GM10266 (cell line): ENCODE results near the gene RDH5.
A peak's percentile ranks its signal among the peaks of the same experiment; 100 is the strongest.

Experiments
- DNase-seq: peaks from one replicate; pipeline ENCODE4 v3.0.0; 2012; ENCODE audit errors: extremely low spot score
- TF ChIP-seq, protein P1 (sequence below): IDR thresholded peaks from 2 replicates; pipeline ENCODE4 v1.5.1; 2012; ENCODE audit warnings: mild to moderate bottlenecking, low read depth; ENCODE audit not compliant: control insufficient read depth, insufficient read depth; ENCODE audit errors: missing control alignments

RDH5 gene

GRCh38 chr12:55706568-55707218, 13.5 kb upstream of the RDH5 start:
- no peak for DNase-seq
- TF ChIP-seq, protein P1, sequence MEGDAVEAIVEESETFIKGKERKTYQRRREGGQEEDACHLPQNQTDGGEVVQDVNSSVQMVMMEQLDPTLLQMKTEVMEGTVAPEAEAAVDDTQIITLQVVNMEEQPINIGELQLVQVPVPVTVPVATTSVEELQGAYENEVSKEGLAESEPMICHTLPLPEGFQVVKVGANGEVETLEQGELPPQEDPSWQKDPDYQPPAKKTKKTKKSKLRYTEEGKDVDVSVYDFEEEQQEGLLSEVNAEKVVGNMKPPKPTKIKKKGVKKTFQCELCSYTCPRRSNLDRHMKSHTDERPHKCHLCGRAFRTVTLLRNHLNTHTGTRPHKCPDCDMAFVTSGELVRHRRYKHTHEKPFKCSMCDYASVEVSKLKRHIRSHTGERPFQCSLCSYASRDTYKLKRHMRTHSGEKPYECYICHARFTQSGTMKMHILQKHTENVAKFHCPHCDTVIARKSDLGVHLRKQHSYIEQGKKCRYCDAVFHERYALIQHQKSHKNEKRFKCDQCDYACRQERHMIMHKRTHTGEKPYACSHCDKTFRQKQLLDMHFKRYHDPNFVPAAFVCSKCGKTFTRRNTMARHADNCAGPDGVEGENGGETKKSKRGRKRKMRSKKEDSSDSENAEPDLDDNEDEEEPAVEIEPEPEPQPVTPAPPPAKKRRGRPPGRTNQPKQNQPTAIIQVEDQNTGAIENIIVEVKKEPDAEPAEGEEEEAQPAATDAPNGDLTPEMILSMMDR = no peak

GRCh38 chr12:55707219-55707671, 12.9 kb upstream of the RDH5 start:
- TF ChIP-seq, protein P1 = no peak
- no peak for DNase-seq

DNA sequence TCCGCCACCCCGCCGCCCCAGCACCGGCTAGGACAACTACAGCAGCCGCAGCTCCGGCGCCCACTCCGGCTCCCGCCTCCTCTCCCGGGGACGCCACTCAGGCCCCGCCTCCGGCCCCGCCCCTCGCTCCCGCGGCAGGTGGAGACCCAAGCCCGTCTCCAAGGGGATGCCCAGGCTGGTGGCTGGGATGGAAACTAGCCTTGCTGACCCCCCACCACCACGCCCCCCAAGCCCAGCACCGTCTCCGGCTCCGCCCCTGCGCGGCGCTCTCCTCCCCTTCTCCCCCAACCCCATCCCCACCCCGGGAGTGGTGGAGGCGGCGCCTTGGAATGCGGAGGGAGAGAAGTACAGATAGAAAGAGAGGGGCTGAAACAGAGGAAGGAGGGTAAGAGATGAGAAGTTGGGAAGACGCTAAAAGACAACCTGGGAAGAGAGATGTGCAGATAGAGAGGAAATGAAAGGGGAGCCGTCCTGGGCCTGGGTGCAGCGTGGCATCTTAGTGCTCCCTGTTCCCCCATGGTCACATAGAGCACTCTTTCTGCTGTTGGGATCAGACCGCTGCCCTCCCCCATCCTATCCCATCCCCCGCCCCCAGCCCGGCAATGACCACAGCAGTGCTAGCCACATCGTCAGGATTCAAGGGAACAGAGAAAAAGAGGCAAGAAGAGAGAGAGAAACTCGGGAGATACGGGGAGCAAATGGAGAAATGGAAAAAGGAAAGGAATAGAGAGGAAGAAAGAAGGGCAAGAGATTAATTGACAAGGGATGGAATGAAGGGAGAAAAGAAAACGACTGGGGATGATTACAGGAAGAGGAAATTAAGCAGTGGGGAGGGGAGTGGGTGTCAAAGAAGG, 12.1 kb upstream of the RDH5 start, which contains the start of gene ITGA7:
TSS of gene ITGA7 (minus strand) at position 64 of the 854 bp plus-strand sequence. CDS start 222 bp downstream, outside the sequence.
- TF ChIP-seq, protein P1 = no peak
- peak; percentile 77 for DNase-seq

DNA sequence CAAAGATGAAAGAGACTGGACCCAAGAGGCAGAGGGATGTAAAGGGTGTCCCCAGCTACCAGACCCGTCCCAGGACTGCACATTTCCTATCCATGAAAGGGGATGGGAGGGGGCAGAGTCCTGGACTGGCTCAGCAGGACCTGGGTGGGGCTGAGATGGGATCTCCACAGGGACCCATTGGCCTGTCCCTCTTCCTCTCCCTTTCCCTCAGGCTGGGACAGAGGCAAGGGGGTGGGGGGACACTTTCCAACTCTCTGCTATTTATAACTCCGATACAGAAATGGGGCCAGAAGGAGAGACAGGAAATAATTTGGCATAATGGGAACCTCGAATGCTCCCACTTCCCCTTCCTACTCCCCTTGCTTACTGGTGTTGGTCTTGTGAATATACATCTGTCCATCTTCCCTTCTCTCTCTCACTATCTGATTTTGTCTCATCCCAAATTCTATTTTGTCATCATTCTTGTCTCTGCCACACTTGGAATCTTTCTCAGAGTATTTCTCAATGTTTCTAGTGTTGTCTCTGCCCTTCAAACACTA, 11.4 kb upstream of the RDH5 start:
- TF ChIP-seq, protein P1 = no peak
- no peak for DNase-seq

- TF ChIP-seq, protein P1 = no peak
- no peak for DNase-seq
Observed at GRCh38 chr12:55711786-55712553, 8.2 kb upstream of the RDH5 start.

- TF ChIP-seq, protein P1 = no peak
Observed at GRCh38 chr12:55712700-55713415, 7.3 kb upstream of the RDH5 start.

More at GRCh38 chr12:55712700-55713415, 7.3 kb upstream of the RDH5 start:
- no peak for DNase-seq
